Muscle of arm (tissue), 12 donors: ENCODE results near the gene SSR3. TPM values are rescaled to one million over a fixed set of nuclear protein-coding genes. Genes with fewer than 3 reads are reported as not detected.

ENCODE experiments used
- DNase-seq: peaks from one replicate; pipeline ENCODE4 v3.0.0-alpha.2; 2013
- polyA plus RNA-seq, 12 donors: library from polyadenylated mRNA; unstranded; fragments of 120-200 nt; gene quantifications; one replicate each; pipeline ENCODE4 v1.2.1, GENCODE V29; 2013; ENCODE audit not compliant: insufficient read length in 12 of 12

SSR3 gene
- polyA plus RNA-seq, 12 donors, result 77.1 to 608 (median 110) TPM

DNA sequence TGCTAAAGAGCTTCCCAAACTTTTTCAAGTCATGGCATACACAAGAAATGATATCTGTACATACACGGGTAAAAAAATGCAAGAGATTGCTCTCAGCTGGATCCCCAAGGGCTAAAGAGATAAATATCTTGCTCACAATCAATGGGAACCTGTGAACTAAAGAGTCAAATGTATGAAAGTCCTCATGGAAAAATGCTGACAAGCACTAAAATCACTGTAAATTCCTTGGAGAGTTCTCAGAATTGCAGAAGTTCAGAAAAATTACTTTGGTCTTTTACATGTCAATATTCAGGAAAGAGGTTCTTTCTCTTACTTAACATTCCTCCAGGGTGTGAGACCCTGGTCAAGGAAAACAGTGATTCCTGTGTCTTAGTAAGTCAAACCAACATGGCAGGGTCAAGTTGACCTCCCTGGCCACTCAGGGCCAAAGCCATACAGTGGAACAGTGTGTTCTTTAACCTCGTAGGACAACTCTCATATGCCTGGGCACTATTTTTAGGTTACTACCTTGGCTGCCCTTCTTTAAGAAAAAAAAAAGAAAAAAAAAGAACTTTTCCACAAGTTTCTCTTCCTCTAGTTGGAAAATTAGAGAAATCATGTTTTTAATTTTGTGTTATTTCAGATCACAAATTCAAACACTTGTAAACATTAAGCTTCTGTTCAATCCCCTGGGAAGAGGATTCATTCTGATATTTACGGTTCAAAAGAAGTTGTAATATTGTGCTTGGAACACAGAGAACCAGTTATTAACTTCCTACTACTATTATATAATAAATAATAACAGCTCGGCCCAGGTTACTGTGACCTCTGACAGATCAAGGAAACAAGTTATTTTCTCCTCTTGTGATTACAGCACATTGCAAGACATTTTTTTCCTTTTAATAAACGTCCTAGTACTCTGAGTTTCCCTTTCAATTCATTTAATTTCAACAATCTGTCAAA is 12.5 kb downstream of the SSR3 start:
- no peak for DNase-seq

DNA sequence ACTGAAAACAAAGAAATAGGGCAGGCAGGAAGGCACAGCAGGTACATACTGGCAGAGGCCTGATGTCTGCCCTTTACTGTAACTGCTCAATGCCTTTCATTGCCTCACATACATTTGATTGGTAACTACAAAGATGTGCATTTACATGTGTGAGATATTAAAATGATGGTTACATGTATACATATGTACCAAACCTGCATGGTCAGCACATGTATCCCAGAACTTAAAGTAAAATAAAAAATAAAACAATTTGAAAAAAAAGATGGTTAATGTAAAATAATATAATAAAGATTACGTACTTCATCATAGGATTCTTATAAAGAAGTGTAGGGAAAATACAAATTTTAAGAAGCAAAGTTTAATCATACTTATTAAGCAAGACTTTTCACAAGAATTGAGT is 15.1 kb downstream of the SSR3 start:
- no peak for DNase-seq

DNA sequence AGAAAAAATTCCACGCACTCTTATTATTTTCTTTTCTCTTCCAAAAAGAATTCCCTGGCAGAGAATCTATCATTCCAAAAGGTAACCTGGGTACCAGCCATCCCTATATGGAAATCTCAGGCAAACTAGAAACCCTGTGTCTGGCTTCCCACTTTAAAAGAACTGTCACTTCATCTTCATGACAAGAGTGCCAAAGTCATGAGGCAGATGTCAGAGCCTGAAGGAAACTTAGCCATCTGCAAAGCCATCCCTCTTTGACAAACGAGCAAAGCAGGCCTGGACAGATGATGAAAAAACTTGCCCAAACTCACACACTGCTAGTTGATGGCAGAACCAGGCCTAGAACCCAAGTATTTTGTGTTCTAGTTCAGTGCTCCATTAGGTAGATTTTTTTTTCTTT is 15.9 kb downstream of the SSR3 start:
- peak; percentile 36 for DNase-seq

DNA sequence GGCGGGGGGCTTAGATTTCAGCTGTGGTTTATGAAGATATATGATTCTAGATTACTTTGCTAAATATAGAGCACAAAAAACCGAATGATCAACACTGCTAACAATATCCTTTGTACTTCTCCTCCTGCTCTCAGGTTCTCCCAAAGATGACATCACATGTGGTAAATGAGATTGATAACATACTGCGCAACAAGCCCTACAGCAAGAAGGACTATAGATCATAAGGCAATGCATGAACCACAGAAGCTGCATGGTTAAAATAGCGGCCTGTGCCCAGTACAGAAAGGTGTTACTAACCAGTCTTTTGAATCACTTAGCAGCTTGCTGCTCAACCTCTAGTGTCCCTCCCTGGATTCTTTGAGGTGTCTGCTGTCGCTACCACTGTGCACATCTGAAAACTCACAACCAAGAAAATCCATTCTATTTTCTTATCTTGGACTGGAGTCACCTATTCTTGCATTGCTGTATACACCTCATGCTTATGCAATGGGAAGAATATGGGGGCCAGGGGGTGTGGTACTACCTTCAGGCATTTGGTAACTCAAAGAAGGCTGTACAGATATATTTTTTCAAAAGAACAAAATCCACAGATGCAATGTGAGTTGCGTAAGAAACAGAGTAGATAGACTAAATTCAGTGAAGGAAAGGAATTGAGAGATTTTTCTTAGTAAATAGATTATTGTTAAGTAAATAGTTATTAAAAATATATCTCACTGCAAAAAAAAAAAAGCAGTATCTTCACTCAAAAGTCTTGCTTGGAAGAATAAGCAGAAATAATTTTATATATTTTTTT is 18.2 kb downstream of the SSR3 start:
- no peak for DNase-seq

DNA sequence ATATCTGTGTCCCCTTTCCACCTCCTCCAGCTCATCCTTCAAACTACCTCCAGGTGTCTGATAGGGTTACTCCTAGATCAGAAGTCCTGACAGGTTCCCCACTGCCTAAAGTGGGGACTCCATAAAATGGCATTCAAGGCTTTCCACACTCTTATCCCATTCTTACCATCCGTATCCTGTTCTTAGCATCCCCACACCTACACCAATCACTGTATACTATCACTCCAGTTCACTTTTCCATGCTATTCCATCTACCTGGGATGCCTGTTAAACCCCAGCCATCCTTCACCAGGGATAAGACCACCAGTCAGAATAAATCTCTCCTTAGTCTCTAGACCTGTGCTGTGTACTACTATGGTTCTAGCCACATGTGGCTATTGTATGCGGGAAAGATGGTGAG is 19.1 kb downstream of the SSR3 start:
- DNase-seq, result no peak

DNA sequence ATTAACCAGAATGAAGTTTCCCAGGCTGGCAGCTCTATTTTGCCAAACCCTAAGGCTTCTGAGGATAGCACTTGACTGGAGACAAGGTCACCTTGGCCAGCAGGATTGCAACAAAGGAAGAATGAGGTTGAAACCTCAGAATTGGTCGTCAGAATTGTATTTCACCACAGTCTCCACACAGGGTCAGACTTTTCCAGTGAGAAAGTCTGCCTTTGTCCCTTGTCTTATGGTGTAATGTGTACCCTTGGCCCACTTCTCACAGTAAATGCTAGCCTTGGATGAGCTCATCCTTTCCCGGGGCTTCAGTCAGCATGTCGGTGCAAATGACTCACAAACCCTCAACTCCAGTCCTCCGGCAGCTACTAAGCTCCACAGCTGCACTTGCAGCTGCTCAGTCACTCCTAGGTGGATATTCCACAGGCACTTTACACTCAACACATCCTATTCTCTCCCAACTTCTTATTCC is 19.7 kb downstream of the SSR3 start:
- peak; percentile 83 for DNase-seq

DNA sequence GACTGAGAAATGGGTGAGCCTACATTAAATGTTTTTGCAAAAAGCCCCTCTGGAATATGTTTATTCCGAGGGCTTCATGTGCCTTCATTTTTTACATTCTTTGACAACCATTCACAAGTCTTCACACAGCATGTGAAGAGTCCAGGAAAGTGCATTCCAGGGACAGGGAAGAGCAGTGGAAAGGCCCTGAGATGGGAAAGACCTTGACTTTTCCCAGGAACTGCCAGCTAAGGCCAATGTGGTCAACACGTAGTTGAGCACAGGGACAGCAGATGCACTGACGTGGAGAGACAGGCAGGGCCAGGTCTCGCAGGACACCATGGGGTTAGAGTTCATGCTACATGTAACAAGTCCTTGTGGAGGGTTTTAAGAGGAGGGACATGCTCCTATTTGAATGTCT is 21.7 kb downstream of the SSR3 start:
- DNase-seq, result no peak

DNA sequence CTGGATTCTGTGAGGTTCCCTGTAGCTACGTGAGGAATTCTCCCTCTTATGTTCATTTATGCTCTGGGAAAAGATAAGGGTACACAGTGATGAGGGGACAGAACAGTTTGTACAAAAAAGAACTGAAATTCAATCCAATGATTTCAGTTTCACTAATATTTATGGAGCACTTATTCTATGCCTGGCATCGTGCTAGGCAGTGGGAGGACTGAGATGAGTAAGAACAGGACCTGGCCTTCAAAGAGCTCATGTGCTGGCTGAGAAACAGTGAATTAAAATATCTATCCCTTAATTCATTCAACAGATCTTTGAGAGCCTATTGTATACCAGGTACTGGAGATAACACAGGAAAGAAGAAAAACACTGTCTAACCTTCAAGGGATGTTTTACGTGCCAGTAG is 22.2 kb downstream of the SSR3 start:
- no peak for DNase-seq

DNA sequence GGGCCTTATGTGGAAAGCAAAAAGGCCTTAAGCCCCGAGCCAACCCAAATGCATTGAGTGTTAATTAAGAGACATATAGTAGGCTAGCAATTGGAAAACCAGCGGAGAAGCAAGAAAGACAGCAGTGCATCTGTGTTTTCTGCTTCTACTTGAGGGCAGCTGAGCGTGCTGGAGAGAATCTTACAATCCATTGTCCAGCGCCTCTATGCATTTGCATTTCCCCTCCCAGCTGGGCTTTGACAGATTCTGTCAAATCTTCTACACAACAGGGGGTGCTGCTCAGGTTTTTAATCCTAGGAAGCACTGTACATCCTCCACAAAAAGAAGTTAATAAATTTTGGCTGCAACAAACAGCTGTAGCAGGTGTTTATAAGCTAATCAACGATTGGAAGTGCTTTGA is 23.9 kb downstream of the SSR3 start:
- no peak for DNase-seq

DNA sequence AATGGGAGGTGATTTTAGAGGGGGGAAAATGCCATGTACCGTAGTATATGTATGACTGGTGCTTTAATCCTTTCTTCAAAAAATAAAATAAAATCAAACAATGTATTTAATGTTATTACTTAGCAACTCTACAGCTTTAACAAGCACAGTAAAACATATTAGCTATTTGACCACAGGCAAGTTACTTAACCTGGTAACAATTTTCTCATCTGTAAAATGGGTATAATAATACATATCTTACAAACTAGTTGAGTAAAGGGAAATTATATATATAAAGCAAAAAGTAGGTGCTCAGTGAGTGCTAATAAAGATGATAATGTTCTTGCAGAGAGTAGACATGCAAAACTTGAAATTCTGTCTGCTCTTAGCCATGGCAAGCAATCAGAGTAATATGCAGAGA is 27.9 kb downstream of the SSR3 start:
- DNase-seq, result no peak

DNA sequence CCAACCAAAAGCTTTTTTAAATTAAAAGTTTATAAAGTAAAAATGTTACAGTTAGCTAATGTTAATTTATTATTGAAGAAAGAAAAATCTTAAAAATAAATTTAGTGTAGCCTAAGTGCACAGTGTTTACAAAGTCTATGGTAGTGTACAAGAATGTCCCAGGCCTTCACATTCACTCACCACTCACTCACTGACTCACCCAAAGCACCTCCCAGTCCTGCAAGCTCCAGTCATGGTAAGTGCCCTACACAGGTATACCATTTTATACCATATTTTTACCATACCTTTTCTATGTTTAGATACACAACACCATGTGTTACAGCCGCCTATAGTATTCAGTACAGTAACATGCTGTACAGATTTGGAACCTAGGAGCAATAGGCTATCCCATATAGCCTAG is 29.1 kb downstream of the SSR3 start:
- no peak for DNase-seq

DNA sequence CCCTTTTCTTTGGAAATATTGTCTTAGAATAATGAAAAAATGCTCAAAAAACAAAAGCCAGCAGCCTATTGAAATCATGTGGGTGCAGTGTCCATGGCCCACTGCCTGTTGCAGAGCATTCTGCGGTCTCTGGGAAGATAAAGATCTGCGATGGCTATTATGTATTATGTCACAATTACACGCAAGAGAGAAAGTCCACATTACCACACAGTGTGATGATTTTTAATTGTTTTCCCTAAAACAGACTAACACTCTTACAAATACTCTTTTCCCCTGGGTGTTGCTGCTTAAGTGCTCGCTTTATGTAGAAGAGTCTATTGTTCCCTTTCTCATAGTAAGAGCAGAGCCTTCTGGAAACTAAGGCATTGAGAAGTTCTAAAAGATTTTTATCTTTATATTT is 32.2 kb downstream of the SSR3 start:
- DNase-seq, result no peak

DNA sequence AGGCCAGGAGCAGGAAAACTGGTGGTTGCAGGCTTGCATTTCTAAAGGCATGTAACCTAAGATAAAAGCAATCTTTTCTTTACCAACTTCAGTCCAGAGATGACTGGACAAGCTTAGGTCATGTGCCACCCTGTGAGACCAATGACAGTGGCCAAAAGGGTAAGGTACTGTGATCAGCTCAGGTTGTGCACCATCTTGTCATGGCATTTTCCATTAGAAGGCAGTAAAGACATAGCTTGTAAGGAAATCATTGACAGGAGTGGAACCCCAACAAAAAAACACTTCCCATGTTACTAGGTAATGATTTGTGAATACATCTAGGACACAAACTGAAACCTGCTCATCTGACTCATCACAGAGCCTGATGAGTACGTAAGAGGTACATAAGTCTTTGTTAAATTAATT is 35.2 kb downstream of the SSR3 start:
- DNase-seq, result no peak

DNA sequence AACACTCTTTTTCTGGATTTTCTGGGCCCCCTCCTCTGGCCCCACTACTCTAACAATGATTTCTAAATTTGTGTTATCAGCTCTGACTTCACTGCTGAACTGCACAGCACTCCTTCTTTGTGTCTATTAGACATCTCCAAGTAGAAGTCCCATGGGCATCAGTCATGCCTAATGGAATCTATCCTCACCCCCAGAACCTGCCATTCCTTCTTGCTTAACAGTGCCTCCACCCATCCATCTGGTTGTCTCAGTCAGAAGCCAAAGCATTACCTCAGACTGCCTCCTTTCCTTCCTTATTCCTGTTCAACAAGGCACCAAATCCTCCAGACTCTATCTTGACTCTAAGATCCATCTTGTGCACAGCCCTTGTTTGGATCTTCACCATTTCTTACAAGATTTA is 36.2 kb downstream of the SSR3 start:
- no peak for DNase-seq

DNA sequence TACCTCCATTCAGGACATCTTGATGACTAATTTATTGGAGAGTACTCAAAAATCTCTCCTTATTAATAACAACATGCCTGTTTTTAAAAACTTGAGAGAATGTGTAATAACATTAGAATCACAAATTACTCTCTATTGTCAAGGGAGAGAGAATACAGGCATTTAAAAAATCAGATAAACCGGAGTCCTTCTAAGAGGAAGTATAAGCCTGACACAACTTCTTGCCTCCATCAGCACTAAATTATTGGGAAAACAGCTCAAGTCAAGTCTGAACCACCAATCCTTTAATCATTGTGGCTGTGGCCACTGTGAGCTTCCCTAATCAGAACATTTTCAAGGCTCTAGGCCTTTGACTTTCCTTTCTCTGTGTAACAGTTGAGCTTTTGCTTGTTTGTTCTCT is 38.0 kb downstream of the SSR3 start:
- DNase-seq, result no peak

DNA sequence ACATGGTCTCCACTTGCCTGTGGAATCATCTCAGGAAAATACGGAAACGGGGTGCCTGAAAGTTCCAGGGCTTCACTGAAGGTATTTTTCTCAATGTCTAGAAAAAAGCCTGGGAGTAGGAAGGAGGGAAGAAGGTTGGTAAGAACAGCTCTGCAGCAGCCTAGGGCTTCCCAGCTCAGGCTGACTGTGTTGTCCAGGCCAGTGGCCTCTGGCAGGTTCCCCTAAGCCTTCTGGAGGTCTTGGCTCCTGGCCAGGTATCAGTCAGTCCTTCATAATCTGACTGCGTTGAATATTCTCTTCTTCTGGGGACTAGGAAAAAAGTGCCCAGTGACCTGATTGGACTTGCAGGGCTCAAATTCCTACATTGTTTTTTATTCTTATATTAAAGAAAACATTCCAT is 38.6 kb downstream of the SSR3 start:
- no peak for DNase-seq

DNA sequence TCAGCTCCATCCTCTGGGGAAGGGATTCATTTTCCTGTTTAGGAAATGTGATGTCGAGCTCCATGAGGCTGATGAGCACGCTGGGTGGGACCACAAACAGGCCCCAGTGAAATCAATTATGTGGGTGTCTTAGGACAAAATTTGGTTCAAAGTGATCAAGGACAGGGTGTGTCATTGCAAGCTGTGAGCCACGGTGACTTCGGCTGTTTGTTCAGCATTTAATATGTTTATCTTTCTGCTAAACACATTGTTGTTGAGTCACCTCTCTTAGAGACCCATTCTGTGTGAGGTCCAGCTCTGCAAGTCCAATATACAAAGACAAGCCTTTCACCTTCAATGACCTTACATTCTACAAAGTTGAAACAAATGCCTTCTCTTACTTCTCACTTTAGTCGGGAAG is 41.3 kb downstream of the SSR3 start:
- DNase-seq, result no peak

DNA sequence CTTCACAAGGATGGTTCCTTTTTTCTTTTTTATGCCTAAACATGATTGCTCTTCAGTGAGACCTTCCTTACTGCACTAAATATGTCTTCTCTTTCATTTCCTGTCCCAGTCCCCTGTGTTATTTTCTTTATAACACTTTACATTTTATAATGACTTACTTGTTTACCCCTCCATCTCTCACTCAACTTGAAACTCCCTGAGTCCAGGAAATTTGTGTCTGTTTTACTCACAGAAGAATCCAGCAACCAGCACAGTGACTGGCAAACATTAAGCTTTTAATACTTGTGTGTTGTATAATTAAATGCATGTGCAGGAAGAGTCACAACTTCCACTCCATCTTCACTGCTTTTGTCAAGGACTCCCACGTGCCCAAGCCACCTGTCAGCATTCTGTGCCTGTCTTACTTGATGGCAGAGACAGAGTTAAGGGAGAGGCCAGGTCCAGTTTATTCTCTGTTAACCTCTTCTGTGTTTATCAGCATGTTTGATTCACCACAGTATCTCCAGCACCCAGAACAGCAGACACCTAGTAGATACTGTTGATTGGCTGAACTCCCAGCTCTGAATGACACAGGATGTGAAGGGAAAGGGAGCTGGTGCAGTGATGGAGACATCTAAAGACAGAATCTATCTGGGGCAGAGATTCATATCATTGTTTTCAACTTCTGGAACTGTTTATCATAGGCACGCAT is 42.8 kb downstream of the SSR3 start:
- DNase-seq, result no peak

DNA sequence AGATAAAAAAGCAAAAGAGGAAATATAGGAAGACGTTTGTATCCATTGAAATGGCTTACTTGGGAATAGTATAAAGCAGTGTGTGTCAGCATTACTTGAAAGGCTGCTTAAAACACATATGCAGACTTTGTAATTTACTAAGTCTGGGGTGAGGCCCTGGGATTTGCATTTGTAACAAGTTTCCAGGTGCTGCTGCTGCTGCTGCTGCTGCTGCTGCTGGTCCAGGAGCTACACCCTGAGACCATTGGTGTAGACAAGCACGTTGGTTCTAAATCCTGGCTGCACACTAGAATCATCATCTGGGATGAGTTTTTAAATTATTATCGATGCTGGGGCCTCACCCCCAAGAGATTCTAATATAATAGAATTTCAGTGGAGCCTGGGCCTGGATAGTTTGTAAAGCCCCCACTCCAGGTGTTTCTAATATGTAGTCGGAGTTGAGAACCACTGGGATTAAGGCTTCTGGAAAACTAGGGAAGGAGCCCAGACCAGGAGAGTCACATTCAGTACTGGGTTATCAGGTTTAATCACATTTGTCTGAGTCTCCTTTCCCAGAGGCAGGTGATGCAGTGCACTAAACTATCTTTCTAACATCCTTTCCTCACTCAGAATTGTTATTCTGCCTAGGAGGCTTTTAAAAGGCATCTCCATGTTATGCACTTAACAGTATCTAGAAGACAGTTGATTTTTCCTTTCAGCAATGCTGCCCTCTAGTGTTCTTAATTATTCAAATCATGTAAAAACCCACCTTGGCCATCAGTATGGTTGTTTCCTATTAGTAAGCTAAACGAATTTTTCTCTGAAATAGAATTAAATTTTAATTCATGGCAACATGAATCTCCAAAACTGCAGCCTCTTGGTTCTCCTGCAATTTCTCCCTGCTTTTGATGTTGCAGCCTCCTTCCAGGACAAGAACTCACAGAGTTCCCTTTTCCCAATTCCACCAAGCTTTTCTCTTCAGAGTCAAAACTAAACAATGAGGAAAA is 45.4 kb downstream of the SSR3 start:
- peak; percentile 71 for DNase-seq

DNA sequence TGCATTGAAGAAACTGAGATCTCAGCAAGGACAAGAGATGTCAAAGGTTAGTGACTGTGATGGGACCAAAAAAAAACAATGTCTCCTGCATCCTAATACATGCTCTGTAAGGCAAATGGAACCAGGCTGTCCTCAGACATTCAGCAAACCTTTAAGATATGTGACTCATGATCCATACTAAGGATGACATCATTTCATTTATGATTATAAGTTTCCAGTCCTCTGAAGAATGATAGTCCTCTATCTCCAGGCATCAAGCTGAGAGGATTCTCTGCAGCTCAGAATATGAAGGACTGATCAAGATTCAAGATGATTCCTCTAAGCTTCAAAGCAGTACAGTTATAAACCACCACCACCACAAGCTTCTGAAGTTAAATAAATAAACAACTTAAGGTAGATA is 47.6 kb downstream of the SSR3 start:
- no peak for DNase-seq

DNA sequence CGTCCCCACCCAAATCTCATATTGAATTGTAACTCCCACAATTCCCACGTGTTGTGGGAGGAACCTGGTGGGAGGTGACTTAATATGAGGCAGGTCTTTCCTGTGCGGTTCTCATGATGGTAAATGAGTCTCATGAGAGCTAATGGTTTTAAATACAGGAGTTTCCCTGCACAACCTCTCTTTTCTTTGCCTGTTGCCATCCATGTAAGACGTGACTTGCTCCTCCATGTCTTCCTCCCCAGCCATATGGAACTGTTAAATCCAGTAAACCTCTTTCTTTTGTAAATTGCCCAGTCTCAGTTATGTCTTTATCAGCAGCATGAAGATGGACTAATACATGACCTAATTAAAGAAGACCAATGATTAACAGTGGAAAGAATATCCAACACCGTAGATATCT is 56.6 kb downstream of the SSR3 start:
- DNase-seq, result no peak
